ENCODE measurements around the gene VWC2L. TPM values are rescaled to one million over a fixed set of nuclear protein-coding genes. Genes with fewer than 3 reads are reported as not detected.

Gene VWC2L
- total RNA-seq, 4 donors from 2014 or later = not detected

GRCh38 chr2:214577769-214578168, 166.9 kb downstream of the VWC2L start:
- TF ChIP-seq CTCF (IDR thresholded peaks at IDR 0.05; ENCODE audit: low read depth) = no peak

- TF ChIP-seq CTCF (IDR thresholded peaks at IDR 0.05; ENCODE audit: low read depth) = no peak
Observed at GRCh38 chr2:214578442-214578841, 167.6 kb downstream of the VWC2L start.

GRCh38 chr2:214579035-214579434, 168.2 kb downstream of the VWC2L start:
- no peak for TF ChIP-seq CTCF (IDR thresholded peaks at IDR 0.05; ENCODE audit: low read depth)

GRCh38 chr2:214587442-214587841, 176.6 kb downstream of the VWC2L start:
- no peak for TF ChIP-seq CTCF (IDR thresholded peaks at IDR 0.05; ENCODE audit: low read depth)

- no peak for TF ChIP-seq CTCF (IDR thresholded peaks at IDR 0.05; ENCODE audit: low read depth)
Observed at GRCh38 chr2:214591366-214591765, 180.5 kb downstream of the VWC2L start.

GRCh38 chr2:214592011-214592410, 181.2 kb downstream of the VWC2L start:
- no peak for TF ChIP-seq CTCF (IDR thresholded peaks at IDR 0.05; ENCODE audit: low read depth)

- TF ChIP-seq CTCF (IDR thresholded peaks at IDR 0.05; ENCODE audit: low read depth) = no peak
Observed at GRCh38 chr2:214593727-214594126, 182.9 kb downstream of the VWC2L start.
